Activated CD4-positive, CD25-positive, alpha-beta regulatory T cell treated with anti-CD3 and anti-CD28 coated beads, Interleukin-2, amount 50 U/mL, for 16 hours (primary cell): ENCODE measurements around the gene TBX15.
"Not testable (repeated sequence)": the region's sequence is repeated elsewhere in the genome, so short reads cannot be mapped to it uniquely, and the experiment has no call there.

Source experiments
- DNase-seq: peaks from one replicate; pipeline ENCODE4 v3.0.0-alpha.2; 2020; ENCODE audit warnings: low read depth, low spot score

TBX15 gene

DNA sequence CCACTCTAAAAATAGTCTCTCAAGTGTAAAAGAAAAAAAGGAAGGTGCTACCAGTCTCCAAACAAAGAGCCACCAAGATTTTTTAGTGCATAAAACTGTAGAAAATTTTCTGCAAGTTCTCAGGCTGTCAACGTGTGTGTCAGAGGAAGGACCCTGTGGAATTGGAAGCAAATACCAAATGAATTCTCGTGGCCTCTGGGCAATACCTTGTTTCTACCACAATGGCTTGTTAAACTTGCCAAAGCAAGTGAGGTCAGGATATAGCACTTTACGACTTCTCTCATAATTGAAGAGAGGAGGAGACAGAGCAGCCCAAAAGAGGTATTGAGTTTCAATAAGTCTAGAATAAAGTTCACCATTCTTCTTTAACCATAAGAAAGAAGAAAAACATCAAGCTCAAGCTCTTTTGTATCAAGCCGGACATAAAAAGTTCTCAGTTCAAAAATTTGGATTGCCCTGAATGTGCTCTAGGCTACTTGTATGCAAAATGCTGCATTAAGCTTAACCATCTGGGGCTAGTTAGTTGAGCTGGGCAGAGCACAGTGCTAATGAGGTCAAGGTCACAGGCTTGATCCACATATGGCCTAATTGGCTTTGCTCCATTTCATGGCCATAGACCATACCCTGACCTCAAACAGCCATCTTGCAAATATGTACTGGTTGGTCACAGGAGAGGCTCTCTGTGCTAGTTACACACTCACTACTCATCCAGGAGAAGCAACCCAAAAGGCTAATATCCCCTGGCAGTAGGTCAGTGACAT lies 60.5 kb downstream of the TBX15 start:
- no peak for DNase-seq

DNA sequence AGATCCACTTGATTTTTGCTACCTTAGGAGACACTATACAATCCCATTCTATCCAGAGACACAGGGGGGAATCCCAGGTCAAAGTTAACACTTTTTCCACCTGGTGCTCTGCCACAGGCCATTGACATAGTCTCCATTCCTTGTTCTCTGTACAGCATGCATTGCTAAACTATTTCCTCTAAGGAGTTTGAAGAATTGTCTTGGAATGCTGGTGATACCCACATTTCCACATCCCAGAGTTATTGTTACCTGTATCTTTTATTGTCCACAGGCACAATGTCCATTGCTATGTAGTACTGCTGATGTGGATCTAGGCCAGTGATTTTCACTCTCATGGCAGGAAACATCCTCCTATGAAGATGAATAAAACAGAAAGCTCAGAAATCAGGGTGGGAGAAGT lies 61.9 kb downstream of the TBX15 start:
- no peak for DNase-seq

DNA sequence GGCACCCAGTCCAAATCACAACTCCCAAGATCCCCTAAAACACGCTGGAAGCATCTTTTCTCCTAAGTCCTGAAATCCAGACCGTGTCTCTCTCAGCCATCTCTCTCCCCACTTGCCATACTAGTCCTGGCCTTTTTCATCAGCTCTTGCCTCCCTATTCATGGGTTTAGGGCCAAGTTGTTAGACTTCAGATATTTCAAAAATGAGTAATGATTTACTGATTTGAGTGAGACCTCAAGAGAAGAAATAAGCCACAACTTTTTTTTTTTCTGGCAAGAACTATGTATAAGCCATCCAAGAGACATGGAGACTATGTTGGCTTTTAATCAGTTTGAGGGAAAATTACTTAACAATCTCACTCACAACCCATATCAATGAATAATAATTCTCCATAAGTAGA lies 62.5 kb downstream of the TBX15 start:
- no peak for DNase-seq

- no peak for DNase-seq
Measured at GRCh38 chr1:118923319-118923718, 64.8 kb downstream of the TBX15 start.

GRCh38 chr1:118921994-118922393 lies 66.1 kb downstream of the TBX15 start:
- no peak for DNase-seq

- no peak for DNase-seq
Measured at GRCh38 chr1:118920124-118920717, 67.9 kb downstream of the TBX15 start.

- DNase-seq, result no peak
Measured at GRCh38 chr1:118918940-118919259, 69.2 kb downstream of the TBX15 start.

DNA sequence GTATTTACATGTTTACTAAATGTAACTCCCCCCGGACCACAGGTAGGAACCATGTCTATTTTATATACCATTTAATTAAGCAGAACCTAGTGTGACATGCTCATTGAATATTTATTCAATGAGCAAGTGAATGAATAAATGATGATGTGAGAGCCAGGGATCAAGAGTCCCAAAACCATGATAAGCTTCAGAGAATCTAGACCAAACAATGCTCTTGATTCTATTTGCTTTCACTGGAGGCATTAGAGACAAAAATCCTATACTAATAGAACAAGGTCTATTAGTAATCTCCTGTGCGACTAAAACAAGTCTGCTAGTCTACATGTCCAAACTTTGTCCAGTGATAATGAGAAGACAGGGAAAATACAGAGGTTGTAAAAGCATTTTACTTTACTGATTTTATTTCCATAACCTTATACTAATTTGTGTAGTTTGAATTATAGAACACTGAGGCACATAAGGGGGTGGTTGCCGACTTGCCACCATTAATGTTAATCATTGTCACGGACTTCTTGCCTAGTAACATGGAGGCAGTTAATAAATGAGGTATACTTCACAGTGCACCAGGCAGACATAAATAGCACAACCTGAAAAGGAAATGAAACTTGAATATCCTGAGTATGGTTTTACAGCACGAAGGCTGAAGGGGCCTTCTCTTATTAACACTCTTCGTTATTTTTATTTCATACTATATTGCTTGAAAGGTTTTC lies 69.8 kb downstream of the TBX15 start:
- no peak for DNase-seq

DNA sequence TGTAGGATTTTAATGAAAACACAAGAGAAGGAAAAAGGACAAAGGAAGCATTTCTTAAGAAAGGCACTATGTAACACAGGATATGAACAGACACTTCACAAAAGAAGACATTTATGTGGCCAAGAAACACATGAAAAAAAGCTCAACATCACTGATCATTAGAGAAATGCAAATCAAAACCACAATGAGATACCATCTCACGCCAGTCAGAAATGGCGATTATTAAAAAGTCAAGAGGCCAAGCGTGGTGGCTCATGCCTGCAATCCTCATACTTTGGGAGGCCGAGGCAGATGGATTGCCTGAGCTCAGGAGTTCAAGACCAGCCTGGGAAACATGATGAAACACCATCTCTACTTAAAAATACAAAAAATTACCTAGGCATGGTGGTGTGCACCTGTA lies 71.8 kb downstream of the TBX15 start:
- not testable (repeated sequence) for DNase-seq

DNA sequence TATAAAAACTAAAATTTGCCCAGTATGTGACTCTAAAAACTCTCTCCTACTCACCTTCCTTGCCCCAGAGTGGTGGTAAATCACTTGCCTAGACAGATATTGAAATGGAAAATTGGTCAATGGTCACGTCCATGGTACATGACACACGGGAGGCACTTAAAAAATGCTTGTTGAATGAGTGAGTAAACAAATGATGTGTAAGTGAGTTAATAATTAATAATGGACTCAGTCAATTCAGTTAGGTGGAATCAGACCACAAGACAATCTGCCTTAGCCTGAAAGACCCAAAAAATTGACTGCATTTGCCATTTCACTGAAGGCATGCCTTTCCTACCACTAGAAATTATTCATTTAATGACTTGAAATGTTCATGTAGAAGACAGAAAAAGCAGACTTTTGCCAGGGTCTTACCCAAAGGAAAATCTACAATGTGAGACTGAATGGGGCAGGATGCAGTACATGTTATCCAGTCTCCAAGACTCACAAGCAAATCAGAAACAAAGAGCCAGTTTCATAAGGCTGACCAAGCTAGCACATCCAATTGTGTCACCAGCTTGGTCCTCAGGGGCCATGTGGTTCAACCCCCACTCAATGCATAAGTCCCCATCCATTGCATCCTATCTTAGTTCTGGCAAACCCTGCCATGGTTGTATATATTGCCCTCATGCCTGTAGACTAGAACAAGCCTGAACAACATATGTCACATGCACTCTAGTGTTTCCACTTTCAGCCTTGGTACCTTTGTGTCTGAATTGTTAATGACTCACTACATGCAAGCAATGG lies 73.6 kb downstream of the TBX15 start:
- DNase-seq, result no peak

DNA sequence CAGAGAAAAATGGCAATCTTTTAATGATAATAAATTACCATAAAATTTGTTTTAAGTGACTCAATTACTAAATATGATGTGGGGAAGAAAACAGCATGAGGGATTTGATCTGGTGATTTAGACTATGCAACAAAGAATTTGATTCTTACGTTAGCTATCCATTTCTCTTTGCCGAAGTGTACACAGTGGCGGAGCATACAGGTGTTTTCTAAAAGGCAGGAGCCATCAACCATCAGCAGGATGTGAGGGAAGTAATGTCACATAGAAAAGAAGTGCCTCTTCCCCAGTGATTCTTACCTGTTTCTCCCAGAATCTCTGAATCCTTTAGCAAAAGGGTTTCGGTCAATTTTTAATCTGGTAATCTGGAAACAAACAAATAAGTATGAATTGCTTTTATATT lies 74.3 kb downstream of the TBX15 start:
- DNase-seq, result no peak

DNA sequence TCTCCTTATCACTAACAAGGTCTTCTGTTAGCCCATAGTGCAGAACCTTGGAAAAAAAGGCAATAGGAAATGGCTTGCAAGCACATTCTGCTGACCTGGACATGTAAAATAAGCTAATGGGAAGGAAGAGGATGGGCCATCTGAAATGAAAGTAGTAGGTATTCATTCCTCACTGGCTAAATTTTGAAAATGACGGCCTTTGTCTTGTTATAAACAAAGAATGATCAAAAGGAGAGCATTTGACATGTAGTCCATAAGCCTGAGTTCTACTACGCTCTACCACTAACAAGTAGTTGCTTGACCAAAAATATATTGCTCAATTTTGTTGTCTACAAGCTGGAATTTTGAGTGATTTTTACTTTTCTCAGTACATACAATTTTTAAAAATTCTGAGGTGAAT lies 75.6 kb downstream of the TBX15 start:
- no peak for DNase-seq

DNA sequence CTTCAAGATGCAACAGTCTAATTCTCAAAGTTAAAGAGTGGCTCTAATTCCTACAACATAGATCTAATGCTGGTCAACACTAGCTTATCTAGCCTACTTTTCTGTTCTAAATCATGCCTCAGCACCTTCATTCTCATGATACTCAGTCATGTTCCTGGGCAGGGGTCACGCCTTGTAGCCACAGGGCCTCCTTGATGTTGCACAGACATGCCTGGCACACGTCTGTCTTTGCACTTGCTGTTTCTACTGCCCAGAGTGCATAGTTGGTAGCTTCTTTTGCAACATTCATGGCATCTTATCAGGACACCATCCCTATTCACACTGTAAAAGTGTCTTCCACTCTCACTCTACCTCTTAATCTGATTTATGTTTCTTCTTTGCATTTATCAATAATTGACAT lies 76.6 kb downstream of the TBX15 start:
- no peak for DNase-seq

DNA sequence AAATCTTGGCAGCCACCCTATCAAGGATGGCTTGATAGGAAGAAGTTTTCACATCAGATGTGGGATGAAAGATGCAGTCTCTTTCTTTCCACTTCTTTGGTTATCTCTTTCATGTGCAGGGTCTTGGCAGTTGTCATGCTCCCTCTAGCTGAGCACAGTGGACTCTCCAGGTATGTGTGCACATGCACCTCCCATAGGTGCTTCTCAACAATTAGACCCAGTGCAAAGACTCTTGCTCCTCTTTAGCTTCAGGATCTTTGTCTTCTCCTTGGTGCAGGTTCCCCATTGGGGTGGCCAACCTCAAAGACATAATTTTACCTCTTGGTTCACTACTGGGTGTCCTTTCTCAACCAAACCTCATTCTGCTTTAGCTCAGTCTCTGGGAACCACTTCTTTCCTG lies 80.7 kb downstream of the TBX15 start:
- no peak for DNase-seq

GRCh38 chr1:118905671-118906070 lies 82.5 kb downstream of the TBX15 start:
- no peak for DNase-seq

DNA sequence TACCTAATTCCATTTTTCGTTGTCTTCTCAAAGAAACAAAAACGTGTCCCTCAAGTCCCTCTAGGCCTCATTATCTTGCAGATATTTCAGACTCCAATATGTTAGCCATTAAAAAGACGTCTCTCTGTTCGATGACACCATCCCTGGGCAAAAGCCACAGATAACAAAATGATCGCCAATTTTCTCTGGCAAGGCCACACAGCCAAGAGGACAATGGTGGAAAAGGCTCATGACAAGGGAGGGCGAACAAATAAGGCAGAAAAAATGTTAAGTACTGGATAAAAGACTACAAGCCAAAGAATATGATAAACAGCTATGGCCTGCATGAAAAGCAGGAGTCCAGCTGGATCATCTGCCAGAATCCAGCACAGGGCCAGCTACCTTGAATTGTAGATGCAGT lies 82.9 kb downstream of the TBX15 start:
- no peak for DNase-seq

DNA sequence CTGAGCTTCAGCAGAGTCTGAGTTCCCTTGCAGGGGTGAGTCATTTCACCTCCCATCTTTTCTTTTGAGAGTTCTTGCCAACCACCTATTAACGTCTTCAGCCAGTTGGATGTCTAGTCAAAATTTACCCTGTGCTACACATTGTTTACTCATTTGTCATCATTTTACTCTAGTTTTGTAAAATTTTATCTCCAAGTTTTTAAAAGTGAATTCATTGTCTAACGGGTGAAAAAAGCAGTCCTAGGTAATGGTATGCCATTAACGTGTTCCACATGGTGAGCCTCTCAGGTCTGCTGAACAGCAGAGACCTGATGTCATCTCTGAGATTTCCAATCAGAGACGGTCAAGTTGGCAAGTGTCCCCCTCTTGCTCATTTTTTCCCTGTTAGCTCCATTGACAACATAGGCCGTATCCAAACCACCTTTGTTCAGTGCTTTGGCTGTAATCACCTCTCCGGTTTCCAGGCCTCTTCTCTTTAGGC lies 85.4 kb downstream of the TBX15 start:
- no peak for DNase-seq

DNA sequence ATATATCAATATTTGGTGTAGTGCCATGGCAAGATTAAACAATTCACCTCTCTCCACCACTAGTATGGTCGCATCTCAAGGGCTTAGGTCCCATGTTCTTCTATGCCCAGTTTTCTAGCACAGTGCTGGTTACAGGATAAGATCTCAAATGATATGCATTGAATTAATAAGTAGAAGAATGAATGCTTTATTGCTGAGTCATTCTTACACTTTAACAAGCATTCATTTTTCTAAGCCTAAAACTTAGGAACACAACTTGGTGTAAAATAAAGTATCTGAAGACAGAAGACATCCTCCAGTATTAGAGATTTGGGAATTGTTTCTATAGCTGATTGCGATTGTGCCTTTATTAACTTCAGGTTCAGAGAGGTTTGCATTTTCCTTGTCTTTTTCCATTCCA lies 85.8 kb downstream of the TBX15 start:
- DNase-seq, result no peak

DNA sequence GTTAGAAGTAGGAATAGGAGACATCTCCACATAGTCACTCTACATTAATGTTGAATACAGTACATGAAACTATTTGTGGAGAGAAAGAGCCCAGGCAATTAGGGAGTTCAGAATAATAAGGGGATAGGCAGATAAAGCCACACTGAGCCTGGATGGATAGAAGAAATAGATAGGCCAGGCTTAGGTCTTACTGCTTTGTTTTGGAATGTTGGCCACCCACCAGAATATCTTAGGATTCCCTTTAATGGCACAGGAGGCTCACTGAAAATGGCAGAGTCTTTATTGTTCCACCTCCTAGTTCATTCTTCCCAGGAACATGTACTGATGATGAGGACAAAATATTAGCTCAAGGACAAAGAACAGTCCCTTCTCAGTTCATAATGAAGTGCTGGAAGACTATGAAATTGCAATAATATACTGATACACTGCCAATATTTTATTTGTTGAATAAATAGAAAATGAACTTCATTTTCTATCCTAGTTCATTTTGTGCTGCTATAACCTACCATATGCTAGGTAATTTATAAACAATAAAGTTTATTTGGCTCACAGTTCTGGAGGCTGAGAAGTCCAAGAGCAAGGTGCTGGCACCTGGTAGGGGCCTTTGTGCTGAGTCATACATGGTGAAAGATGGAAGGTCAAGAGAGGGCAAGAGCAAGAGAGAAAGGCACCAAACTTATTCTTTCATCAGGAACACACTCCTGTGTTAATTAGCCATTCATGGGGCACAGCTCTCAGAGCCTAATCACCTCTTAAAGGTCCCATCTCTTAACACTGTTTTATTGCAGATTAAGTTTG lies 87.3 kb downstream of the TBX15 start:
- DNase-seq, result no peak

GRCh38 chr1:118899340-118899739 lies 88.8 kb downstream of the TBX15 start:
- DNase-seq, result no peak

- DNase-seq, result no peak
Measured at GRCh38 chr1:118898712-118899111, 89.4 kb downstream of the TBX15 start.
